GM12875 (cell line): ENCODE data around the gene NINL.

Experiments
- H3K4me3 ChIP-seq: one replicate; pipeline ENCODE4 v1.5.1; 2011; ENCODE audit warnings: low read depth, low read length, control low read depth
- CTCF ChIP-seq: IDR thresholded peaks from 2 replicates; pipeline ENCODE4 v1.5.1; 2011; ENCODE audit warnings: low read depth, mild to moderate bottlenecking, control low read depth, inconsistent platforms, low read length, moderate library complexity, borderline replicate concordance; ENCODE audit not compliant: insufficient read depth

The NINL gene

DNA sequence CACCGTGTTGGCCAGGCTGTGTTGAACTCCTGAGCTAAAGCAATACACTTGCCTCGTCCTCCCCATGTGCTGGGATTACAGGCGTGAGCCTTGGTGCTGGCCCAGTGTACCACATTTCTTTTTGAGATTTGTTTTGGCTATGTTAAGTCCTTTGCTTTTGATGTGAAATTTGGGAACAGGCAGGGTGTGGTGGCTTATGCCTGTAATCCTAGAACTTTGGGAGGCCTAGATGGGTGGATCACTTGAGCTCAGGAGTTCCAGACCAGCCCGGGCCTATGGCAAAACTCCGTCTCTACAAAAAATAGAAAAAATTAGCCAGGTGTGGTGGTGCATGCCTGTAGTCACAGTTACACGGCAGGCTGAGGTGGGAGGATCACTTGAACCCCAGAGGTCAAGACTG, 137.7 kb downstream of the NINL start:
- TF ChIP-seq CTCF, result no peak
- no peak overlapping the region for H3K4me3 ChIP-seq

- no peak overlapping the region for H3K4me3 ChIP-seq
- TF ChIP-seq CTCF, result no peak
Observed at GRCh38 chr20:25444556-25444955, 140.8 kb downstream of the NINL start.

DNA sequence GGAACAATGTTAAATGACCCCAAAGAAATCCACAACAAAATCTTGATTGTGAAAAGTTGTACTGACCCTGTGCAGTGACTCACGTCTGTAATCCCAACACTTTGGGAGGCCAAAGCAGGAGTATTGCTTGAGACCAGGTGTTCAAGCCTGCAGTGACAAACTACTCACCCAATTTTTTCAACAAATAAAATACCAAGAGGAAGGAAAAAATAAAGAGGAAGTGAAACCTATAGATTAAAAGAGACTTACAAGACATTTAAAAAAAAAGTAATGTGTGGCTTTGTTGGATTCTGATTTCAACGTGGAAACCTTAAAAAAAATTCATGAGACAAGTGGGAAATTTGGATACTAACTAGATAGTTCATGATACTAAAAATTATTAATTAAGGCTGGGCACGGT, 146.0 kb downstream of the NINL start:
- H3K4me3 ChIP-seq, result no peak overlapping the region
- no peak for TF ChIP-seq CTCF

DNA sequence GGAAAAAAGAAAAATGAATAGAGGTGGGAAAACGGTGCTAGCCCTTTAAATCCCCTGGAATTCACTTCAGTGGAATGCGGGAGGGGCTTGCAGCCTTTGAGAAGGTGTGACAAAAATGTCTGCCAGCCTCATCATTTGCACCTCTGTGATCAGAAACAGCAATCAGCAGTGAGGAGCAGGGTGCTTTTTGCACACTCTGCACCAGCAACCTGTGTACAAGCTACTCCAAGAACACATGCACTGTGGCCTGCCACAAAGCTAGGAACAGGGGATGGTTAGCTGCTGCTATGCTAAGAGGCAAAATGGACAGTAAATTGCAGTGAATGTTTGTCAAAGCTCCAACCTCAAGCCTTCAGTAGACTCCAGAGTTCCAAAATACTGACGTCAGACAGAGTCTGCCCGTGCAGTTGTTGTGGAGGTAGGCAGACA, 148.2 kb downstream of the NINL start:
- TF ChIP-seq CTCF, result no peak

DNA sequence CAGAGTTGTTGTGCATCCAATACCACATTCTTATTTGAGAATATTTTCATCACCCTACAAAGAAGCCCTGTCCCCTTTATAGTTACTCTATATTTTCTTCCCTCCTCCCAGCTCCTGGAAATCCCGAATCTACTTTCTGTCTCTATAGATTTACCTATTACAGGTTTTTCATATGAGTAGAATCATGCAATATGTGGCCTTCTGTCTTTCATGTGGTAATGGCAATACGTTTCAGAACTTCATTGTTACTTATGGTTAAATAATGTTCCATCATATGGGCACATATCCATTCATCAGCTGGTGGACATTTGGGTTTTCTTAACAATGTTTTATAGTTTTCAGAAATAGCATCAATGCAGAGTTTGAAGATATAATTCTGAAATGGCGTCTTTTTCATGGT, 160.8 kb downstream of the NINL start:
- TF ChIP-seq CTCF, result no peak
- no peak overlapping the region for H3K4me3 ChIP-seq

More for the DNA sequence above, 148.2 kb downstream of the NINL start:
- no peak overlapping the region for H3K4me3 ChIP-seq

GRCh38 chr20:25422032-25422431, 163.3 kb downstream of the NINL start:
- H3K4me3 ChIP-seq, result no peak overlapping the region
- no peak for TF ChIP-seq CTCF

DNA sequence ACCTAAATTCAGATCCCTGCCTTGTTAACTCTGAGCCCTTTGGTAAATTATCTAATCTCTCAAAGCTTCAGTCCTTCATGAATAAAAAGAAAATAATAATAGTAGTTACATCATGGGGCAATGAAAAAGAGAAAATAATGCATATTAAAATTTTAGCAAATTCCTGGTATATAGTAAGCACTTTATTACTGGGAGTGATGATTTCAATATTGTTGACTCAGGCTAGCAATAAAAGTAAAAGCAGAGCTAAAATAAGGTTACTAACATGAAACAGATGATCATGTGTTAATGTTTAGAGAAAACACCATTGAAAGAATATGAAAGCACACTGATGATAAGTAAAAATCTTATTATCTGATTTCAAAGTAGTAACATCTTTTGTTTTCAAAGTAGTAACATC, 164.2 kb downstream of the NINL start:
- H3K4me3 ChIP-seq, result no peak overlapping the region
- TF ChIP-seq CTCF, result no peak
